Measurements from ENCODE around the gene FSIP1. TPM values are rescaled to one million over a fixed set of nuclear protein-coding genes. Genes with fewer than 3 reads are reported as not detected.

Gene FSIP1
- 0.39 and 0.43 TPM in 2 replicates for total RNA-seq

DNA sequence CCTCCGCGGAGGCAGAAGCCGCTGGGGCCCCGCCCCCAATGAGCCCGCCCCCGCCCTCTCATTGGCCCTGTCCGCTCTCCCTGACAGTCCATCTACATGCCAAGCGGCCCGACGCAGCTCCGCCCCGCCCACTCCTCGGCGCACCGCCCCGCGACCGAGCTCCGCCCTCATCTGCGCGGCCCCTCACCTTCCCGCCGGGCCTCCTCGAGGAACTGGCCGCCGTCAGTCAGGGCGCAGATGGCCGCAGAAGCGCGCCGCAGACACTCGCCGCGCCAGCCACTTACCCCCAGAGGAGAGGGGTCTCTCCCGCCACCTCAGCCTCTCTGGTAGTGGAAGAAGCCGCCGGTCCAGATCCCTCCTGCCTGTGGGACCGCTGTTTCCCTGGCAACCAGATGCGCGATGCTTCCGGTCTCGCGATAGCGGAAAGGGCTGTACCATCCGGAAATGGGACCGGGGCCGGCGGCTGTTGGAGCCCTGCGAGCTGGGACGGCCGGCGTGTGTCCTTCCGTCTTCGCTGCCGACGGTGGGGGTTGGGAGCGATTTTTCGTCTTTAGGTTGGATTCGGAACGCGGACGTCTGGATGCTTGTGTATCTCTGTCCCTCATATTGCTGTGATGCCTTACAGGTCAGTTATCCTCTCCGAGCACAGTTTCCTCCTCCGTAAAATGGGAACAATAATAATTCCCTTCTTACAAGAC, at the start of gene FSIP1:
Gene FSIP1, minus strand, starts transcription at position 401 of the 698 bp plus-strand sequence. CDS start 6,317 bp downstream, outside the sequence.

GRCh38 chr15:39580485-39581241, 202.0 kb downstream of the FSIP1 start, which contains the start of gene THBS1:
Gene THBS1, plus strand, starts transcription at chr15:39581079. Its CDS starts 779 bp downstream, at chr15:39581858.

Other genes with a start within 250 kb of the FSIP1 start
- gene THBS1, start 201.8 kb downstream of the FSIP1 start, total RNA-seq: 5,290 and 10,188 TPM in 2 replicates
- gene GPR176, start 137.4 kb upstream of the FSIP1 start, total RNA-seq: 16.1 and 44.1 TPM in 2 replicates
- 55.7 and 91.1 TPM in 2 replicates for gene EIF2AK4, start 151.3 kb upstream of the FSIP1 start, total RNA-seq